NOMO-1 treated with DMSO at 0.1 percent for 48 hours (cell line): ENCODE results near the gene METTL25B.

Experiments used
- DNase-seq: peaks from one replicate; lab custom pipeline; 2025; ENCODE audit not compliant: unreplicated experiment; lab: John Stamatoyannopoulos, UW

METTL25B gene

DNA sequence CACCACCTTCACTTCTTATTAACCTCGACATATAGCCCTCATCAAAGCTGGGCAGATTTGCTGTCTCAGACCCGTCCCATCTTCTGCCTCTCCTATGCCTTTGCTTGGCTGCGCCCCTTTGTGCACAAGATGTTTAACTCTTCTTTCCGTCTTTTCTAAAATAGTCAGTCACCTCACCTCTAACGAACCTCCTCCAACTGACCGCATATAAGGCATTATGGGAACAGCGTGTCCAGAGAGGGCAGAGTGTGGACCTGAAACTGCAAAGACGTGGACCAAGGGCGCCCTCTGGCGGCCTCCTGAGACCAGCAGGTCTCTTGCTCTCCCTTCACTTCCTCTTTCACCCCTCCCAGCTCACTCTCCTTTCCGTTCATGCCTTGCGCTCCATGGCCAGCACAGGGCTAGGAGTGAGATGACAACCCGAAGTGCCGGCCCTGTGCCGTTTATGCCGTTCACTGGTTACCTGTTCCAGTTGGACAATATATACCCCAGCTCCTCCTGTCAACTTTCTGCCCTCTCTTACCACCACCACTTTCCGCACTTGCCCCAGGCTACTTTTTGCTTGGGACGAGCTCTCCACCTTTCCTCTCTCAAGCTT is 2.5 kb upstream of the METTL25B start:
- peak; percentile 94 for DNase-seq

DNA sequence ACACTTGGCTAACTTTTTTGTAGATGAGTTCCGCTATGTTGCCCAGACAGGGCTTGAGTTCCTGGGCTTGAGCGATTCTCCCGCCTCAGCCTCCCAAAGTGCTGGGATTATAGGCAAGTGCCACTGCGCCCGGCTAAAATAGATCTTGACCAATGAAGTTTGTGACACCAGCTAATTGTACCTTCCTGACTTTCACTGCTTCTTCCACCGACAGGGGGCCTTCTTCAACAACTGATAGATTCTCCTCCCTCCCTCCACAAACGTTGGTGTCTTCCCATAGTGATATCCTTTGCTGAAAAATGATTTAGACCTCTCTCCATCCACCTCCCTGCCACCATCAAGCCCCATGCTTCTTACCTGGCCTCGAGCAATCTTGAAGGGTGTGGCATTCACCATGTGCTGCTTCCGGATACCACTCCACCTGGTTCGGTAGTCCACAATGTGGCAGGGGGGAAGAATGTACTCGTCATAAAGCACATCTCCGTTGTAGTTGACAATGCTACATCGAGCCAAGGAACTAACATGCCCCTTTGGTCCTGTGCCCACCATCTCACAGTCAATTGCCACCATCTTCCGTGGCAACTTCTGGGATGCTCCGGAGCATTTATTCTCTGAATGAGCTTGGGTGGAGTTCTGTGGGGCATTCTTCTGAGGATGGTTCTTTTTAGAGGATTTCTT is 1.6 kb upstream of the METTL25B start:
- peak; percentile 73 for DNase-seq

DNA sequence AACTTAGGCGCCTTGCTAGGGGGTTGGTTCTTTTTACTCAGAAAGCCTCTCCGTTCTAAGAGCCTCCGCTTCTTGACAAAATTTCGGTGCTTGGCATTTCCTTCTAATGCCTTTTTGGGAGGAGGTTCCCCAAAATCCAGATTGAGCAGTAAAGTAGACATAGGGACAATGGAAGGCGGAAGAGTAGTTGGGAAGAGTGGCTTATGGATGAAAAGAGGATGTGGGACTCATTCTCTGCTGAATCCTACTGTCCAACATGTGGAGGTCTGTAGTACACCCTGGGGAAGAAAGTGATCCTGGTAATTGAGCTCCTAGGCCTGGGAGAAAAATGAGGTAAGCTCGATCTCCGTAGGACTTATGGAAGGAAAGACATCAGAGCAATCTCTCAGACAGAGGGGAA is 777 bp upstream of the METTL25B start:
- DNase-seq, result no peak

DNA sequence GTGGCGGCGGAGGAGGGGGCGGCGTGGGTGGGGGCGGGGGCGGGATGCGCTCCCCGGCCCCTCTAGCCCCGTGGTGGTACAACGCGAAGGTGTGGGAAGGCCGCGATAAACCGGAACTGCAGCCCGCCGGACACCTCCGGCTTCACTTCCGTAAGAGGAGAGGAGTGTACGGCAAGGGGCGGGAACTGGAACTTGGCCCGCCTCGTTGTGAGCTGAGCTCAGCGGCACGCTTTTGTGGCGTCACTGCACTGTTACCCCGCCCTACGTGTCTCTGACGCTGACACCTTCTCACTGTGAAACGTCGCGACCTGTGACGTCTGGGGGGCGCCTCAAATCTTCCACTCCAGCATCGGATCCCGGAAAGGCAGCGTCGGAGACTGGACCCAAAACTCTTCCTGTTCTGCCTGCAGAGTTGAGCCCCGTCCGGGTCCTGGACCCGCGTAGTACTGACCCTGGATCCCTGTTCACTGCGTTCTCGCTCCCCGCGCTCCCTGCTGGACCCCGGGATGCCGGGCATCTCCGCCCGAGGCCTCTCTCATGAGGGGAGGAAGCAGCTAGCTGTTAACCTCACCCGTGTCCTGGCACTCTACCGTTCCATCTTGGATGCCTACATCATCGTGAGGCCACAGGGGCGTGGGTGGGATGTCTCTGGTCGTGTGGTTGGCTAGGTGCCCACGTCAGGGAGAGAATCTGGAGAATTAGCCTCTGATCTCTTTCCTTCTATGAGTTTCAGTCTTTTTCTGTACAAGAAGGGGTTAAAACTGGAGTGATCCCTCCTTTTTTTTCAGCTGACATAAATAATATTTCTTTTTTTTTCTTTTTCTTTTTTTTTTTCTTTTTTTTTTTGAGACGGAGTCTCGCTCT is 562 bp downstream of the METTL25B start, which contains the start of gene ISG20L2:
Gene ISG20L2, minus strand, starts transcription at position 168 of the 864 bp plus-strand sequence. CDS start 1,114 bp downstream, outside the sequence.
- DNase-seq, result peak; percentile 98

DNA sequence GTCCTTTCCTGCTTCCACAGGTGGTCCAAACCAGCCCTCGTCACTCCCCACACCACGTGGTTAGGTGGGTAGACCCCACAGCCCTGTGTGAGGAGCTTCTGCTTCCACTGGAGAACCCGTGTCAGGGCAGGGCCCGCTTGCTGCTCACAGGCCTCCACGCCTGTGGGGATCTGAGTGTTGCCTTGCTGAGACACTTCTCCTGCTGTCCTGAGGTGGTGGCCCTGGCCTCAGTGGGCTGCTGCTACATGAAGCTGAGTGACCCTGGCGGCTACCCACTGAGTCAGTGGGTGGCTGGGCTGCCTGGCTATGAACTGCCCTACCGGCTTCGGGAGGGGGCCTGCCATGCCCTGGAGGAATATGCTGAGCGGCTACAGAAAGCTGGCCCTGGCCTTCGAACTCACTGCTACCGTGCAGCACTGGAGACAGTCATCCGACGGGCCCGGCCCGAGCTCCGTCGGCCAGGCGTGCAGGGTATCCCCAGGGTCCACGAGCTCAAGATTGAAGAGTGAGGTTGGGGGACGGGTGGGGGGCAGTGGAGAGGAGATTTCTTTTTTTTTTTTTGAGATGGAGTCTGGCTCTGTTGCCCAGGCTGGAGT is 5.8 kb downstream of the METTL25B start:
- DNase-seq, result no peak

DNA sequence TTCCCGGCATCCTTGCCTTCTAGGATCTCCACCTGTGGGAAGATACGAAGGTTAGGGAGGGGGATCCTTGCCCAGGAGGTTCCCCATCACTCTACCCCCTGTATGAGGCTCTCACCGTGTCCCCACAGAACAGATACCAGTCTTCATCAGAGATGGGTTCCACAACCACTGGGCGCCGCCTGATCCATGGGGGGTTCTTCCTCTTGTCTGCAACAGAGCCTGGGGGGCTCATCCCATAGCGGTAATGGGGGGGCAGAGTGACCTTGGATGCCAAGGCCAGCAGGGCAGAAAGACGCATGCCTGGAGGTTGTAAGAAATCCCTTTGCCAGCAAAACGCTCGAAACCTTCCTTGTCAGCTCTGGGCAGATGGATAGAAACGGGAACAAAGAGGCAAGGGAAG is 10.1 kb downstream of the METTL25B start:
- DNase-seq, result no peak

DNA sequence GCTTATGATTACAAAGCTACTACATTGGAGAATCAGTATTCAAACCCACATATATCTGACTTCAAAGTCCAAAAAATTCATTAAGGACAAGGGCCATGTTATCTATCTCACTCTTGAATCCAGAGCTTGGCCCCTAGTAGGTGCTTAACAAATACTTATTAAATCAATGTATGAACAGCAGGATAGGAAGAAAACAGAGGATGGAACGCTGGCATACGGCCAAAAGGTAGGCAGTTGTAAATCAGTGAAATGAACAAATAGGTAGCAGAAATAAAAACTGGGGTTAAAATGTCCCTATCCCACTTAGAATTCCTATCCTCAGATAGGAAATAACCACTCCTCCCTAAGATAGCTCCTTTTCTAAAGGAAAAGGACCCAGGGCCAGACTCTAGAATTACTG is 10.6 kb downstream of the METTL25B start:
- no peak for DNase-seq

DNA sequence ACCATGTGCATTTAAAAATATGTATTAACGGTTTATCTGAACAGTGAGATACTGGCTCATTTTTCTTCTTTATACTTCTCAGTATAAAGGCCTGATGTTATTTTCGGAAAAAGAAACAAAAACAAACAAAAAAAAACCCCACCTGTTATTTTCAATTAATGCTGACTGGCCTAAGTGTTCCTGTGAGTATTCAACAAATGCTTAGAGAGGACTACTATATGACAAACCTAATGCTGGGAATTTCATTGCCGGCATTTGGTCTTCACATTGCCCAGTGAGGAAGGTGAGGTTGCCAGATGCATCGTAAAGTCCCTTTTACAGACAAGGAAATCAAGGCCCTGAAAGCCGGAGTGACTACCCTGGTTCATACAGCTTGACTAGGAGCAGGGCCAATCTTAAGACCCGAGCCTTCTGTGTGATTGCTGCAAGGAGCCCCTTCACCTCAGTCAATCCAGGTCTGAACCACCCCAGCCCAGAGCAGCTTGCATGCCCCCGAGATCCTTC is 12.0 kb downstream of the METTL25B start:
- DNase-seq, result peak; percentile 33

DNA sequence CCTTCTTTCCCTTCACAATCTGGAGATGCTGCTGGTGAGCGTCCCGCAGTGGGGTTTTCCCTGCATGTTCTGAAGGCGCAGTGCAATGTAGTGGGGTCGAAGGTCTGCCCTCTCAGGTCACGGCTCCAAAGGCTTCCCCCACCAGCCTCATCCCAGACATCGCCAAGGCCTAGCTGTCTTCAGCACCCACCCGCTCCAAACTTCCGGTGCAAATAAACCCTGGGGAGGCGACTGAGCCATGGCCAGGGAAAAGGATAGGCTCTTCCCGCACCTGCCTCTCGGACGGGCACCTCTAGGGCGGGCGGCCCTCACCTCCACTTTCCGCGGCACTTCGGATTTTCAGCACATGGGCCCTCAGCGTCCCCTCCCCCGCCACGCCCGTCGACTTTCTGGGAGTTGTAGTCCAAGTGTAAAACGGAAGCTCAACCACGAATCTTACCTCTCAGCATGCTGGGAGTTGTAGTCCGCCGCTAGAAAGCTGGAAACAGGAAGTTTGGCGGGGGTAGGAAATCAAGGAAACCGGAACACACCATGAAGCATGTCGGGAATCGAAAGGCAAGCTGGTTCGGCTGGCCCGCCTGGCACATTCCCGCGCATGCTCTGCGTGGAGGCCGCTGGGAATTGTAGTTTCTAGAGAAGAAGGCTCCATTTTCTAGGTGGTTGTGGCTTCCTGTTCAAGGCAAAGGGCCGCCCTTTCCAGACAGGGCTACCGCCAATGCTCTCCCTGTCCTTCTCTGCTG is 12.6 kb downstream of the METTL25B start, which contains the start of gene MRPL24:
Gene MRPL24, minus strand, starts transcription at position 348 of the 740 bp plus-strand sequence. CDS start 2,384 bp downstream, outside the sequence.
- peak; percentile 100 for DNase-seq

DNA sequence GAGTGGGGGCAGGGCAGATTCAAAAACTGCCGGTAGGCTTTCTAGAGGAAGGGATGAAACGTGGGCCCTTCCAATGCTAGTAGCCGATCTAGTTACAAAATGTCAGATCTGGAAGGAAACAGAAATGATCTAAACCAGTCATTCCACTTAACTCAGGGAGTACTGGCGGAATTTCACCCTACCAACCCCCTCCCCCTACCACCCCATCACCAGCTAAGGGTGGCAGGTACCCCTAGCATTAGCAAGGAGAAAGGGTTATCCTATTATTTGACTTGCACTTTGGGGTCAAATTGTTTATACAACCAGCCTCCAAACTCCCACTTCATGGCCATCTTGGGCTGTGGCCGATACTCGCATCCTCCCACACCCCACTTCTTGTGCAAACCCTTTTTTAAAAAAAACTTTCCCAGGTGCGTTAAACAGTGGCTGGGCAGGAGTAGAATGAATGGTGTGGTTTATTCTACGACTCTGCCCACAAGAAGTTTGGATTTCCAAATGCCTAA is 13.3 kb downstream of the METTL25B start:
- no peak for DNase-seq

DNA sequence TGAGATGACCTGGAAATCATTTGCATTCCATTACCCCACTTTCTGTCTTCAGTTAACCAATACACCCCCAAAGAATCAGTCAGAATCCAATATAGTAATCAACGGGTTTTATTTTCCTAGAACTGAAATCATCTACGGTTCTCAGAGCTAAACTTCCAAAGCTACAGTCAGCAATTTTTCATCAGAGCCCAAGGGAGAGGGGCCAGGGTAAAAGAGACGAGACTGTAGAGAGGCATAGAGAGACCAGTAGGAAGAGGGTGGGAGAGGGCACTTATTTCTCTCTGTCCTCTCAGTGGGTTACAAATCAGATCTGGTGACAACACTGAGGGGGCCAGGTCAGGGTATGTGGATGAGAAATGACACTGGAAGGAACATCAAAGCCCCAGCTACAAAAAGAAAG is 13.7 kb downstream of the METTL25B start:
- no peak for DNase-seq

DNA sequence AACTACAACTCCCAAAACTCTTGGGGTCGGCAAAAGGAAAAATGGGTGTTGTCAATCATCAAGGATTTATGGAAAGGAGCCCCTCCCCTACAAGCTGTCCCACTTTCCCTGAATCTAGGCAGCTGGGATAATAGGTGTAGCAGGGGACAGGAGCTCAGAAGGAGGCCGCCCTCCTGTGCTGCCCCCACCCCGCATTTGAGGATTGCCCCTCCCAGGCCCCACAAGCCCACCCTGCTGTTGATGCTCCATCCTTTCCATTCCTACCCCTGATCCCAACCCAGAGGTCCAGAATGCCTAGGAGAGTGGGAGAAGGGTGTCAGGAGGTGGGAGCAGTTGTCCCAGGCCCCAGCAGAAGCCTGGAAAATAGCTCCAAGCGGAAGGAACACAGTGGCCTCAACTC is 14.5 kb downstream of the METTL25B start:
- DNase-seq, result no peak

DNA sequence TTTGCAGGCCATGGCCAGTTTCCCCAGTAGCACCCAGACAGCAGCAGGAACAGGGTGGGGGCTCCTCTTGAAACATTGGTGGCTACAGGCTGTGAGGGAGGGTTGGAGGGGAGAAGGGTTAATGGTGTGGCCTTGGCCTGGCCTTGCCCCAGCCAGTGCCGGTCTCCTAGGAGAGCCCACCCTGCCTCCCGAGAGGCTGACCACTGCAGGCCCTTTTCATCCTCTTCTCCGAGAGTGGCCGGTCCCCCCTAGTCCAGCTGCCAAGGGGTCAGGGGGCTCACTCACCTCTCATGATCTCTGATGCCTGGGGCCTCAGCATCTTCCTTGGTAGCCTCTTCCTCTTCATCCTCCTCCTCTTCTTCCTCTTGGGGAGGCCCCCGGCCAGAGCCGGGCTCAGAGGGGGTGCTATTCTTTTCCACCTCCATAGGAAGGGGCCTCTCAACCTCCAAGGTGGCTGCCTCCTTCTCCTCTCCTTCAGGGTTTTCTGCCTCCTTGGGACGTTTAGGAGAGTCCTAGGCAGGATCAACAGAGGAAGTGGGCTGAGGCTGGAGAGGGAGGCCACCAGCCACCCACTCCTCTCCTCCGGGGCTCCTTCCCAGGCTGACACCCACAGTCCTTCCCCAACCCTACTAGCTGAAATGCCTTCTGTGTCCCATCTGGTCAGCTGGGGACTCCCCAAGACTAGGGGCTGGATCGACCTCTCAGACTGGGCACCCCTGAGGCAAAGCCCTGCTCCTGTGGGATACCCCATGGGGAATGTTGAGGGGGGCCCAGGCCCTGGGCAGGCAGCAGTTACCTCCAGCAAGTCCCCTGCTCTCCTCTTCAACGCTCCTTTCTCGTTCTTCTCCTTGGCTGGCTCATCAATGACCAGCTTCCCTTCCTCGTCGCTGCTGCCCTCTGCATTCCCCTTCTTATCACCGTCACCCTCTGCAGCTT is 15.4 kb downstream of the METTL25B start:
- DNase-seq, result no peak

DNA sequence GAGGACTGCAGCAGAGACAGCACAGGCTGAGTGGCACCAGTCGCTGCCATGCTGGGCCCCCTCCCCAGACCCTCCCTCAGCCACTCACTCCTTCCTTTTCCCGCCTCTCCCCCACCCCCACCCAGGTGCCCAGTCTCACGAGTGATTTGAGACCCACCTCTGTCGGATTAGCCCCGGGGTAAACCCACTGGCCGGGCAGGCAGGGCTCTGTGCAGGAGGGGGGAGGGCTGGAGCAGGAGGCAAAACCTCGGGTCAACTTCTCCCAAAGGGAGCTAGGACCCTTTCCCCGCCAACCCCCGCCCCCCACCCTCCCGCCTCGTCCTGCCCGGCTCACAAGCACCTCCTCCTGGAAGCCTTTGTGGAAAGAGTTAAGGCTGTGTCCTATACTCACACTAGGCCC is 16.1 kb downstream of the METTL25B start:
- no peak for DNase-seq

DNA sequence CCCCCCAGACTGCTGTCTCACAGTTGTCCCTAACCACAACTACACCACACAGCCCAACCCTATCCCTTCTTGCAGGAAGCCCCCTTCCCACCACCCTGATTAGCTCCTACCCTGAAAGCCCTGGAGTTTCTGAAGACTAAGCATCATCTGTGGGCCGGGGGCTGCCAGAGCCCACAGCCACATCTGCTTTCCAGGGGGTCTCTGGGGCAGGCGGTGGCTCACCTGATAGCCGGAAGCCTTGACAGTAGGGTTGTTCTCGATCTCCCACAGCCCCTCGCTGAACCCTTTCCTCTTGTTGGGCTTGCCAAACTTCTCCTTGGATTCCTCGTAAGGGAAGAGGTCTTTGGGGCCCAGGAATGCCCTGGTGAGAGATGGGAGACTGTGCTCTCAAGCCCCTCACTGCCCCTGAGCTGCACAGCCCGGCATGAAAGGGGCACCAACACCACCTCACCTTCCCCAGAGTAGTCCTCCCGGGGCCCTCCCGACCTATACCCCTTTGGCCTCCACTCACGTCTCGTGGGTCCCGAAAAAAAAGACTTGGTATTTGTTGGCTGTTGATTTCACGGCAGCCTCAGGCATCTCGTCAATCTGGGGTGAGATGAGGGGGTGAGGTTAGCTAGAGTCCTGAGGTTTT is 16.6 kb downstream of the METTL25B start:
- no peak for DNase-seq

DNA sequence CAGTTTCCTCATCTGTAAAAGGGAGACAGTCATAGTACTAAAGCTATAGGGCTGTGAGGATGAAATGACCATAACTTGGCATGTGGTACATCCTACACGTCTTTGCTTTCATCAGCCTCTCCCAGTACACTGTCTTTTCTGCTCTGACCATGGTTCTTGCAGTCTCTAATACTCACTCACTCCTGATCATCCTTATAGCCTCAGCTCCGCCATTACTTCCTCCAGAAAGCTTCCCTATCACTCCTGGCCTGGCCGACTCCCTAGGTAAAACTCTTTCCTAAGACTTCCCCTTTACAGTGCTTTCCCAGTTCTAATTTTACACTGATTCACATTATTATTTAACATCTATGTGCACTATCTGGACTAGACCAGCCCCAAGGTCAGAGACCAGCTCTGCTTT is 17.6 kb downstream of the METTL25B start:
- no peak for DNase-seq

DNA sequence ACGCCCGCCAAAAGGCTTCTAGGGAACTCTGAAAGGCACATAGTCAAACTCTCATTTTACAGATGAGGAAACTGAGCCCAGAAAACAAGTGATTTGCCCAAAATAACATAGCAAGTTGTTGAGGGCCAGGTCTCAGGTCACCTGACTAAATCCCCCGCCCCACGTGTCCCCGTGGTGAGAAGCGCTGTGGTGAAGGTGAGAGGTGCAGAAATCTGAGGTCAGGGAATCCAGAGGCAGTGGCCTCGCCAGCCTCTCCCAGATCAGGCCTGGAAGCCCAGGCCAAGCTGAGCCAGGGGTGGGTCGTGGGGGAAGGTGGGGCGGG is 18.1 kb downstream of the METTL25B start:
- DNase-seq, result no peak

DNA sequence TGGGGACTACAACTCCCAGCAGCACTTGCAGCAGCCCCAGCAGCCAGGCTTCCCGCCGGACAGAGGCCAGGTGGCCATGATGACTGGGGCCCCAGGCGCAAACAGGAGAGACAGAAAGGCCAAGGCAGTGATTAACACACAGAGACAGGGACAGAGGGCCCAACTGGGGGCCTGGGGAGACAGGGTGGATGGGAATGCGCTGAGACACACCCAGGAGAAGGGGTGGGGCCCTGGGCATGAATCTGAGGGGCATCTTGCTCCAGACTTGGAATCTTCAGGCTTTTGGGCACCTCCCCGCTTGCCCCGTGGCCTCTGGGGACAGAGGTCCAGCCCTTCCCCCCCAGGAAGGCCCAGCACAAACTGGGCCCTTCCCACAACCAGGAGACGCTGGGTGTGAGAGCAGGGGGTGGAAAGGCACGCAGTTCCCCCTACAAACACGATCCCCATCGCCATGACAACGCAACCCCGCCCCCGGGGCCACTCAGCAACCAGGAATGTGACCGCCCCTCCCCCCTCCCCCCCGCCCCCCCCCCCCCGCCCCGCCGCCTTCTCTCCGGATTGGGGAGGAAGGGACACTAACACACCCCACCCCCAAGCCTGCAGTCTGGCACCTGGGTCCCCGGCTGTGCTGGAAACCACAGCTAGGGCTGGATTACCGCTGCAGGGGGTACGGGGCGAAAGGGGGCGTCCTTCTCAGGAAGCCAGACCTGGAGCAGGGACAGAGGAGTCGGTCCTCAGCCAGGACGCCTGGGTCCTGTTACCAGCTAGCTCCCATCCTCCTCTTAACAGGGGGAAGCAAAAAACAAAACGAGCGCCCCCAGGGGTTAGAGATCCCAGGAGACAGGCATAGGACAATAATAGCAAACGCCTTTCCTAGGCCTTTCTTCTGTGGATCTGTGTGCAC is 18.7 kb downstream of the METTL25B start:
- DNase-seq, result peak; percentile 19
